Body of pancreas (tissue), 4 donors: ENCODE results near the gene DMRT1.

Source experiments
- CTCF ChIP-seq, 7 experiments: fragments of 450-650 bp in 4 of 7; fragments of 200-600 bp in 3 of 7; sonication (generic) in 3 of 7; IDR thresholded peaks; one replicate each; pipeline ENCODE4 v1.5.1; 2016 to 2019; ENCODE audit warnings: antibody characterized with exemption in 7 of 7
- POLR2A ChIP-seq, 3 donors: fragments of 450-650 bp; IDR thresholded peaks; one replicate each; pipeline ENCODE4 v1.6.1; 2016; ENCODE audit warnings: antibody characterized with exemption in 3 of 3, mild to moderate bottlenecking in 2 of 3

GRCh38 chr9:976258-976942 is 134.9 kb downstream of the DMRT1 start, which contains the start of gene DMRT3:
- no peak for TF ChIP-seq CTCF (IDR thresholded peaks at IDR 0.05)
- no peak for TF ChIP-seq POLR2A (IDR thresholded peaks at IDR 0.05)
